GM21619 (cell line): ENCODE results near the gene AGO4.
"Not testable (repeated sequence)": the region's sequence is repeated elsewhere in the genome, so short reads cannot be mapped to it uniquely, and the experiment has no call there.

Experiments
- ATAC-seq: cut with Tn5 transposase; IDR thresholded peaks from one replicate; pipeline ENCODE4 v1.9.1; 2021; ENCODE audit not compliant: unreplicated experiment

AGO4 gene

DNA sequence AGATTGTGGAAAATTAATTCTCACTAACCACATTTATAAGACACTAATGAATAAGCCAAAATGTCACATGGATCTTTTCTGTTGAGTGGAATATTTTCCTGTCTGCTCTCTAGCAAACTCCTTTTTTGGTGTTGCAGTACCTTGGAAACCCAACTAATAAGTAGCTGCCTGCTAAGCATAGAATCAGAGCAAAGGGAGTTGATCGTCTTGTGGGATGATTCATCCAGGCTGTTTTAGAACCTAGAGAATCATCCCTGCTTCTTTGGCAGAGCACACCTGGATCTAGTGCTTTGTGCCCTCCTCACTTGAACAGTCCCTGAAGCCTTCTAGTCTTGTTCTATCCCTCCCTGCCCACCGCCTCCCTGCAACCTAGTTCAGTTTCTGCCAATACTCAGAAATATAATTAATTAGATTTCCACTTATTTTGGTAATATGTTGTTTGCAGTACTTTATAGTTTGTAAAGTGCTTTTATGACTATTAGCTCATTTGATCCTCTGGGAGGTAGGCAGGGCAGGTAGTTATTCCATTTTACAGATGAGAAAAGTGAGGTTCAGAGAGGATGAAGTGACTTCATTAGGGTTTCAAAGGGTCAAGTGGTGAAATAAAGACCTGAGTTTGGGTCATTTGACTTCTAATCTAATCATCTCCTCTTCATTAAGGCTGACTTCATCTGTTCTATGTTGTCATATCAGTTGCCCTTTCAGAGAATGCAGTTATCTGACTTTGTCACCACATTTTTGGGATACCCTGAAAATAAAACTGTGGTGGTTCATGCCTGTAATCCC, 2.5 kb downstream of the AGO4 start:
- ATAC-seq: no peak

DNA sequence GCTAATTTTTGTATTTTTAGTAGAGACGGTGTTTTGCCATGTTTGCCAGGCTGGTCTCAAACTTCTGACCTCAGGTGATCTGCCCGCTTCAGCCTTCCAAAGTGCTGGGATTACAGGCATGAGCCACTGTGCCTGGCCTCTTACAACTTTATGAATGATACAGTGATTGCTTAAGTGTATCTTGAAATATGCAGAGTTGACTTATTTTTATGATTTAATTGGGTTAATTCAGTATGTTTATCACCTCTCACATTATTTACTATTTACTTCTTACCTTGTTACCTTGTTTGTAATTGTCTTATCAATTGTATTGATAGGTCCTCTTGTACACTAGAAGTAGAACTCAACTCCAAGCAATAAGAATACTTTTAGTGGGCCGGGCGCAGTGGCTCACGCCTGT, 4.9 kb downstream of the AGO4 start:
- ATAC-seq: not testable (repeated sequence)

DNA sequence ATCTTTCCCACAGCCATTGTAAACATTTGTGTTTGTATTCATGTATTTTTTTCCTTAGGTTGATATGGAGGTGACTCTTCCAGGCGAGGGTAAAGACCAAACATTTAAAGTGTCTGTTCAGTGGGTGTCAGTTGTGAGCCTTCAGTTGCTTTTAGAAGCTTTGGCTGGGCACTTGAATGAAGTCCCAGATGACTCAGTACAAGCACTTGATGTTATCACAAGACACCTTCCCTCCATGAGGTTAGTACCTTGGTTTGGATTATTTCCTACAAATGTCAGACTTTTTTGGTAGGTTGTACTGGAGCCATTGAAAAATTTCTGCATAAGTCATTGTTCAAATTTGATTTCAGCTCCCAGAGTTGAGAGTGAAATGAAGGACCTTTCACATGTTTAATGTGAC, 17.4 kb downstream of the AGO4 start:
- no peak for ATAC-seq

DNA sequence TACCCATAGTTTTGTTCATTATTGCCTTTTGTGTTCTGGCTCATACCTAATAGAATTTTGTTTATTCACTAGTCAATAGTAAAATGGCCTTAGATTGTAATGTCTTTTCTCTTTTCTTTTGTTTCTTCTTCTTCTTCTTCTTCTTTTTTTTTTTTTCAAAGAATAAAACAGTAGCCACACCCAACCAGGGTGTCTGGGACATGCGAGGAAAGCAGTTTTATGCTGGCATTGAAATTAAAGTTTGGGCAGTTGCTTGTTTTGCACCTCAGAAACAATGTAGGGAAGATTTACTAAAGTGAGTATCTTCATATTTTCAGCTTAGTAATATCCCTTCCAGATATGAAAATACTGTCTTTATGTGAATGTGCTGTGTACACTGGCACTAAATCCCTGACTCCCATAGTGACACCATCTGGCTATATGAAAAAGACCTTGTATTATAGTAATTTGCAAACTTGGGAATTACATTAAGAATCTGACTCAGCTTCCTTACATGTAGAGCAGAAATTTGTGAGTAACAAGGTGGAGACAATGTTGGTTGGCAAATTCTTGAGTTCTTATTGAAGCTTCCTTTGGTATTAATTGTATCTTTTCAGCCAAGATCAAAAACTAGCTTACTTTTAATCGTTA, 24.6 kb downstream of the AGO4 start:
- ATAC-seq: no peak

DNA sequence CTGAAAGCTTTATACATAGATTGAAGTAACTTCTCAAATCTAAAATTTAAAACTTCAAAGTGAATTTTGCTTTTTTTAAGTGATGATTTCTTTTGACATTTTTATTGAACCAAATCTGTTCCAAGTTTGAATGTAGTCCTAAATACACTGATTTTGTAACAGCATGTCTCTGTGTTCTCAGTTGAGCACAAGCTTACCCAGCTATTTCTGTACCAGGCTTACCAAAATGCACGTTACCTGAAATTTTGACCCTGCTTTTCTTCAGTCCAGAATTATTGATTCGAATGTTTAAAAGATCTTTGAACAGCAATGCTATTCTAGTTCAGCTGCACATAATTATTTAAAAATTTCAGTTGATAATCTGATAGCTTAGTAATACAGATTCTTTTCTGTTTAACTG, 25.6 kb downstream of the AGO4 start:
- no peak for ATAC-seq

DNA sequence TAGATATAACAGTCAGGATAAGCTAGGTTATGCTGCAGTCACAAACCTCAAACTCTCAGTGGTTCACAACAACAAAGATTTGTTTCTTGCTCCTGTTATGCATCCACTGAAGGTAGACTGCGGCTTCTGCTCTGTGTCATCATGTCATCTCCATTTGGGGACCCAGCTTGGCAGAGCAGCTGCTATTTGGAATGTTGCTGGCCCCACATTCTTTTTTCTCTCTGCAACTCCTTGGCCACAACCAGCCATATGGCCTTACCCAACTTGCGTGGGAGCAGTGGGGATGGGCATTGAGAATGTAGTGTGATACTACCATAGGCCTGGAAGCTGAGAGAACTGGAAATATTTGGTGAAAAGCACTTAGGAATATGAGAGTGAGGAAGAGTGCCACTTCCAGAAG, 26.4 kb downstream of the AGO4 start:
- ATAC-seq: no peak

DNA sequence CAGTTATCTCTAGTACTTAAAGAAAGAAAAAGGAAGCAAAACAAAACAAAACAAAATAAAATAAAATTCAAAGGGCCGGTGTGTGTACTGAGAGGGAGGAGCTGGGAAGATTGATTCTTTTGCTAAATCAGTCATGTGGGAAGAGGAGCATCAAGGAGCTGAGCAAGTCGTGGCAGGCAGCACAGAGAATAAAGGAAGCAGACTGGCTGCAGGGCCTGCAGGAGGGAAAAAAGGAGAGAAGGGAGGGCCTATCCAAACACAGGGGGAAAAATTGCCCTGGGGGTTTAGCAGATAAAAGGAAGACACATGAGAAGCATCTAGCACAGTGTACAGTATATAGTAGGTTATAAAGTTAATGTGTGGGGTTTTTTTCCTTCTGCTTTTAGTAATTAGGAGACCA, 27.6 kb downstream of the AGO4 start:
- ATAC-seq: no peak

DNA sequence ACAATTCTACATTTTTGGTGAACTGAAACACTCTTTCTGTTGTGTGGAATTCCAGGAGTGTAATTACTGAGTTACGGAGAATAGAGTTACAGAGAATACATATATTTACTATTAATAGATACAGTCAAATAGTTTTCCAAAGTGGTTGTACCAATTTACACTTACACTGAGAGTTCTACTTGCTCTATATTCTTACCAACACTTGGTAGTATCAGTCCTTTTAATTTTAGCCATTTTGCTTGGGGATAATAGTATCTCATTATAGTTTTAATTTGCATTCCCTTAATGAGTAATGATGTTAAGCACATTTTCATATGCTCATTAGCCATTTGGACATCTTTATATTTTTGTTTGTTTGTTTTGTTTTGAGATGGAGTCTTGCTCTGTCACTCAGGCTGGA, 28.9 kb downstream of the AGO4 start:
- ATAC-seq: no peak

DNA sequence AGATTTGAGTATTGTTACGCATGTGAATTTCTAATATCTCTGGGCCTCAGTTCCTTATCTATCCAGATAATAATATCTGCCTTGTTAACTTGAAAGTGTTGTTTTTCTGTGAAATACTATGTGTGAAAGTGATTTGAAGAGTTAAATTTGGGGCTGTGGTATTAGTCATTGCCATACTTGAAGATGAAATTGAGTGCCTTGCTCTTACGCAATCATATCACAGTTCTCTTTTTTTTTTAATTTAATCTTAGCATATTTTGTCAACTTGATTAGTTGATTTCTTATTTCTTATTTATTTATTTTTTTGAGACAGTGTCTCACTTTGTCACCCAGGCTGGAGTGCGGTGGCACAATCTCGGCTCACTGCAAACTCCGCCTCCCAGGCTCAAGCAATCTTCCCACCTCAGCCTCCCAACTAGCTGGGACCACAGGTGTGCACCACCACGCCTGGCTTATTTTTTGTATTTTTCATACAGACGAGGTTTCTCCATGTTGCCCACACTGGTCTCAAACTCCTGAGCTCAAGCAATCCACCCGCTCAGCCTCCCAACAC, 31.0 kb downstream of the AGO4 start:
- no peak for ATAC-seq

DNA sequence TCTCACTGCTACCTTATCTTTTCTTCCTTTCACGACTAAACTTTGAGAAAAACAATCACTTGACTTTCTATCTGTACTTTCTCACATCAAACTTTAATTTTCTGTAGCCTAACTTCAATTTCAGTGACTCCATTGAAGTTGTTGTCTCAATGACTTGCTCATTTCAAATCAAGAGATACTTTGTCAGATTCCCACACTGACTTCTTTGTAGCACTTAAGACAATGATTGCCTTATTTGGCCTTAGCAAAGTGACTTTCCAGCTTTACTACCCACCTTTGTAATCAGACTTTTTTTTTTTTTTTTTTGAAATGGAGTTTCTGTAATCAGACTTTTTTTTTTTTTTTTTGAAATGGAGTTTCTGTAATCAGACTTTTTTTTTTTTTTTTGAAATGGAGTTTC, 37.0 kb downstream of the AGO4 start:
- no peak for ATAC-seq

DNA sequence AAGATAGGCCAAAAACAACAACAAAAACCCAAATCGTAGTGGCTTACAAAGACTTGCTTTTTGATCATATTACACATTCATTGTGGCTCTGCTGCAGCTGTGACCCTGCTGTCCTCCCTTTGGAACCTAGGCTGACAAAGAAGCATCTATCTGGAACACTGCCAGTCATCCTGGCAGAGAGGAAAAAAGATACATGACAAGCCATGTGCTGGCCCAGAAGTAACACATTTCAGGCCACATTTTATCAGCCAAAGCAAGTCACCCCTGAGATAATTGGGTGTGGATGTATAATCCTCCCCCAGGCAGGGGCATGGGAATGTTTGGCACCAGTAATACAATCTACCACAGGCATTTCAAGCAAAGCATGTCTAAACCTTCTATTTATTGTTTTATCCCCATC, 38.0 kb downstream of the AGO4 start:
- no peak for ATAC-seq

DNA sequence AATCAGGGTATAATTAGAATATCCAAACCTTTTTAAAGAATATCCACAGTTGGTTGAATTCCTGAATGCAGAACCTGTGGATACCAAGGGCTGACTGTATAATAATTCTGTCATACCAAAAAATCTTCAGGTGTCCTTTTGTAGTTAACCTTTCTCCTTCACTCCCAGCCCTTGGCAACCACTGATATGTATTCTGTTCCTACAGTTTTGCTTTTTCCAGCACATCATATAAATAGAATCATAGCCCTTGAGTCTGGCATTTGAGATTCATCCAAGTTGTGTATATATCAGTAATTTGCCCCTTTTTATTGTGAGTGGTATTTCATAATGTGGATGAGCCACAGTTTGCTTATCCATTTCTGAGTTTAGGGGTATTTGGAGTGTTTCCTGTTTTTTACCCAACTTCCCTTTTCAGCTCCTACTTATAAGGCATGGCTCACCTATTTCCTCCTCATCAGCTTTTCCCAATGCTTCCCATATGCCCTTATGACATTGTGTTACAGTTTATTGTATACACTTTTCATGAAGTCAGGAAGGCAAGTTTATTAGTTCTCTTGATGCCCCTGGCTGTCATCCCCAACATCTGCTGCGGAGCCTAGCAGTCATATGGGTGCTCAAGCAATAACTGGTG, 40.2 kb downstream of the AGO4 start:
- no peak for ATAC-seq

DNA sequence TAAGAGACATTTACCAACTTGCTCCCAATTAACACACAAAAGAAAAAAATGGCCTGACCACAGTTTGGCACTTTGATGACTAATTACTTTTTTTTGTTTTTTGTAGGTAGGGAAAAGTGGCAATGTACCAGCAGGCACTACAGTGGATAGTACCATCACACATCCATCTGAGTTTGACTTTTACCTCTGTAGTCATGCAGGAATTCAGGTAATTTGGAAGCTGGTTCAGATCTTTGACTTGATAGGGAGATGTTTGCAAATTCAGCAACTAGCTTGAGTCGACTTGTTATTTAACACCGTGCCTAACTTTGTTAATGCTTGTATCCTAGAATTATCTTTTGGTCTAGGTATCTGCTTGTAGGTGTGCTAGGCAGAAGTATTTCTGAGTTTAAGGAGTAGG, 42.2 kb downstream of the AGO4 start:
- ATAC-seq: no peak

DNA sequence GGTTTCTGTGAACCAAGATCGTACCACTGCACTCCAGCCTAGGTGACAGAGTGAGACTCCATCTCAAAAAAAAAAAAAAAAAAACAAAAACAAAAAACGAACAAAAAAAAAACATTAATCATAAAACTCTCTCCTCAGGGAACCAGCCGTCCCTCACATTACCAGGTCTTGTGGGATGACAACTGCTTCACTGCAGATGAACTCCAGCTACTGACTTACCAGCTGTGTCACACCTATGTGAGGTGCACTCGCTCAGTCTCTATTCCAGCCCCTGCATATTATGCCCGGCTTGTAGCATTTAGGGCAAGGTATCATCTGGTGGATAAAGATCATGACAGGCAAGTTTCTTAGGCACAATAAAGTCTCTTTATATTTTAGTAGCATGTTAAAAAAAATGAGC, 42.9 kb downstream of the AGO4 start:
- ATAC-seq: no peak

DNA sequence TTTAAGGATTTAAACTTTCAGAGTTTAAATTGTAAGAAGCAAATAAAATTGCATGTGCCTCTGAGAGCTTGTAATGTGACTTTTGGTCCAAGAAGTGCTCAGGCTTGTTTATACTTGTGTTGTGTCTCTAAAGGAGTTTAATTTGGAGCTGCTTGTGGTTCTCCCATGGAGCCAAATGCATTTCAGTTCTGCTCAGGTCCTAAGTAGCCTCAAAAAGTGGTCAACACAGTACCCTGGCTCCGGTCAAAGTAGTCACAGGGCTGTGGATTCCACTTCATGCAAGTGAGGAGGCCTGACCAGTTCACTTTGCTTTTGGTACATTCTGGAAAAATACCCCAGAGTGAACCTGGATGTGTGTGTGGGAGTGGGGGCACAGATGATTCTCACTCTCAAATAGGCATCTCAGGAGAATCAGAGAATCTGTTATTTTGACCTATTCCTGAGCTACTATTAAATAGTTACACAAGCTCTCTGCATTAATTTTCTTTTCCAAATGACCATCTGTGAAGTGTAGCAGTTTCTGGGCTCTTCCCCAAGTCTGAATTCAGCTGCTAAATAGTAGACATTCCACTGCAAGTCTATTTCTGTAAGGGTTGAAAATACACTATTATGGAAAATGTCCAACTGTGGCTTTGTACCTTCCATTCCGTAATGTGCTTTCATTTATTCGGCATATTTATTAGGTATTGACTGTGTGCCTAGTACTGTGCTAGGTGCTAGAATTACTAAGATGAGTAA, 43.5 kb downstream of the AGO4 start:
- no peak for ATAC-seq

DNA sequence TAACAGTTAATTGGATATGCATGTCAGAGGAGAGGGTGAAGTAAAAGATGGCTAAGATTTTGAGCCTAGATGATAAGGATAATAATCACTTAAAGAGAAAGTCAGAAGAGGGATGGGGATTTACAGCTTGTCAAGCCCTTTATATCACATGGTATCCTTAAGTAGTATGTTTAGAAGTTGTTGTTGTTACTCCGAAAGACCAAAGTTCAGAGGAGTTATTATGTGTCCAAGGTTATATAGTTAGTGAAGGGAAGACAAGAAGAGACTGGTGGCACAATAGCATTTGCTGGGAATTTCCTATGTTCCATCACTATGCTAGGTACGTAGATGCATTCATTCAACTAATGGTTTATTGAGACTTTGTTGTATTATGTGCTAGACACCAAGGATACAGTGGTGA, 44.4 kb downstream of the AGO4 start:
- ATAC-seq: no peak

DNA sequence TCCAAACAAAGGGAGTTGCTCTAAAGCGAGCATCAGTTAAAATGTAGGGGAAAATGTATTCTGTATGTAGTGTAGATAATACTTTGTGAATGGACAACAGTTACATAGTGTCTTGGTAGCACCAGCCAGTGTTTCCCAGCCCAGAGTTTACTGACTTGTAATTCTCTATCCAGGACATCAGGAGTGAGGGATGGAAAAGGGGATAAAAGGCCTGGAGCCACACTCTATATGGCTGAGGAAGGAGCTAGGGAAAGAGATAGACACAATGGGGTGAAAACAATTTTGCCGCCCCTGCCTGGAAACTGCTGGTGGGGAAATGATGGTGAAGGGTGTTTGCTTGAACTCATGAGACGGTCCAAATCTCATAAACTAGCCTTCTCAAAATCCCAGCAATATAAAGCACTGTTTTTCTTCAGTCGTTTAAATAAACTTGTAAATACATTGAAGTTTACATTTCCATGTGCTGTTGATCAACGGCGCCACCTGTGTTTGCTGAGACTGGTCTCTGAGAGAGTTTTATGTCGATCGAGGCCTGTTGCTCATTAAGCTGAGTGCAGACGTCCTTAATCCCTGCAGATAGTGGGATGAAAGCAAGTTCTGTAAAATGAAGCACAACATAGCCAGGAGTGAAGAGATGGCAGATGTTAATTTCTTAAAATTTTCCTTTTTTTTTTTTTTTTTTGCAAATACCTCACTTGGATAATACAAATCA, 47.3 kb downstream of the AGO4 start:
- no peak for ATAC-seq

DNA sequence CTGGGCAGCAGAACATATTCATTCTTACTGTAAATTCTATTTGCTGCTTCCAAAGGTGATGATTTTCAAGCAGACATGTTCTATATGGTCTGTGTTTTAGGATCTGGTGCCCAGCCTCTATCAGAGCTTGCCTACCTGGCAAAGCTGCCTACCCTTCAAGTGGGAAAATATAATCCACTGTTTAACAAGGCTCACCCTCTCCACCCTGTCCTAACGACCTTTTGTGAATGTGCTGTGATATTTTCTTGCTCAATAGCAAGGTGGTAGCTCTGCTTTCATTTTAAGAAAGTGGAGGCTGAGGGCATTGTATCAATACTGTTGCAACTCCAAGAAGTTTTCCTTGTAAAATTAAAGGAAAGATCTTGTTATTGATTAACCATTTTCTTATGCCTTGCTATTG, 49.1 kb downstream of the AGO4 start:
- ATAC-seq: no peak

DNA sequence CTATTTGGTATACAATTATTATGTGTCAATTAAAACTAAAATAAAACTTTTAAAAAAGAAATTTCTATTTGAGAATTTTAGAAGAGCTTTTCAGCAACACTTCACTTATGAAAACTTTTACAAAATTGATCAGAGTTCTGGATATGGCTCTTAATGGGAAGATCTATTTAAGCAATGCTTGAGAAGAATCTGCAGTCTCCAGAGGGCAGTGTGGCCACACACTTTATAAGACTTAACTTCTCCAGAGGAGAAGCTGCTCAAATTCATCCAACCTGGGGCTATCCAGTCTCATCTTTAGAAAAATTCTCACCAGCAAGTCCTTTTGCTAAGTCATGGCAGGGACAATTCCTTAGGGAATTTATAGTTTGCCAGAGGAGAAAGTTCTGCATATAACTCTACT, 50.0 kb downstream of the AGO4 start:
- ATAC-seq: no peak

DNA sequence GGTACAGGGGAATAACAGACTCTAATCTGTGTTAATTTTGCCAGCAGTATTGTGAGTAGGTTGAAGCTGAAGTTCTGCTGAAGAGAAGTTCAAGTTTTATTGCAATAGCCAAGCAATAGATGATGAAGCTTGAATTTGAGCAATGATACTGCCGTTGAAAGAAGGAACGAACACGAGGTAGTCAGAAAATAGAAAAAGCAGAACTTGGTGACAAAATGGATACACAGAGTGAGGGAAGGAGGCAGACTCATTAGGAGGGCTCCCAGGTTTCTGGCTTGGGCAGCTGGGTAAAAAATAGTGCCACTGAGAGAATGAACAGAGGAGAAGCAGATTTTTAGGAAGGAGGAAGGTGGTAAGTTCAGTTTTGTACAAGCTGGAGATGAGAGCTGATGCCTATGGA, 52.9 kb downstream of the AGO4 start:
- no peak for ATAC-seq

DNA sequence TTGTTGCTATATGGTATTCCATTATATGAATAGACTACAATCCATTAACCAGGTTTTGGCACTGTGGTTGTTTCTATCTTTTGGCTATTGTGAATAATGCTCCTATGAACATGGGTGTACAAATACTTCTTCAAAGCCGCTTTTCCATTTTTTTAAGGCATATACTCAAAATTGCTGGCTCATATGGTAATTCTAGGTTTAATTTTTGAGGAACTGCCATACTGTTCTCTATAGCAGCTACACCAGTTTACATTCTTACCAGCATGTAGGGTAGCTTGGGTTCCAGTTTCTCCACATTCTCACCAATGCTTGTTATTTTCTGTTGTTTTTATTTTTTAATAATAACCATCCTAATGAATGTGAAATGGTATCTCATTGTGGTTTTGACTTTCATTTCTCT, 55.3 kb downstream of the AGO4 start:
- ATAC-seq: no peak
